HG02981 (cell line): ENCODE measurements around the gene KIAA1614.

Experiments
- ATAC-seq: cut with Tn5 transposase; IDR thresholded peaks from one replicate; pipeline ENCODE4 v1.9.1; 2021; ENCODE audit warnings: mild to moderate bottlenecking, moderate library complexity; ENCODE audit not compliant: unreplicated experiment

KIAA1614 gene

DNA sequence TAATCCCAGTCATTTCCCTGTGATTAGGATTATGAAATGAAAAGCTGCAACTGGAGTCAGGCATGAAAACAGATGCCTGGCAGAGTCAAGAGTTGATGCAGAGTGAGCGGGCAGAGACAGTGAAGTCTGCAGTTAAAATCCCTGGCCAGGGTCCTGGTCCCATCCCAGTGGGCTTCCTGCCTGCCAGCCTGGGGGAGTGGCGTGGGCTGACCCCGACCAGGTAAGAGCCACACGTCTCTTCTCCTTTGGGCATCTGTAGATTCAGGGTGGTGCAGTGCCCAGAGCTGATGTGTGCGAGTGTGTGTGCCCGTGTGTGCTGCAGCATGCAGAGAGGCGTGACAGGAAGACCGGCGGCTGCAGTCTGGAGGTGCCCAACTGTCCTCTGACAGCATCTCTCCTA, 6.2 kb upstream of the KIAA1614 start:
- ATAC-seq = no peak

GRCh38 chr1:180907313-180908055, 5.2 kb upstream of the KIAA1614 start:
- no peak for ATAC-seq

DNA sequence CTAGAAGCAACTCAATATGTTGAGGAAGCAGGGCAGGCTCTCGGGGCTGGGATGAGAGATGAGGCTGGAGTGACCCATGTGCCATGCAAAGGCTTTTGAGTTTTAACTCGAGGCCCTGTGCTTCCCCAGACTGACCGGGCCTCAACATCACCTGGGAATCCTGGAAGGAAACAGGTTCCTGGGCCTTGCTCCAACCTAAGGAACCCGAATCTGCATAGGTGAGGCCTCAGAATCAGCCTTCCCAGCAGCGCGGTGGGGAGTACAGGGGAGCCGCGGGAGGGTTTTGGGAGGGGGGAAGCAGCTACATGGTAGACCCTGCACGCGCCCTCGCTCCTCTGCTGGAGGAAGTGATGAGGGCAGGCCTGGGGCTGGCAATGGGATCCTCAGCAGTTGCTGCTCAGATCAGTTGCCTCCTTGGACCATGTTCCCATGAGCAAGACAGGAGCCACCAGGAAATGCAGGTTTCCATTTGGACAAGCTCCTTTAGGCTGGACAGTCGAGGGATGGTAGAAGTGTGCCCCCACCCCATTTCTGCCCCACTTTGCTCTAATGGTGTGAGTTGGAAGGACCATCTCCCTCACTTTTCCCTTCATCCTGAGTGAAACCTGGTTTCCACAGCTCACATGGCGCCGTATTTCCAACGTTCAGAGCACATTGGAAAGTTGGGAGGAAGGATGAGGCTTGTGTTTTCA, 4.5 kb upstream of the KIAA1614 start:
- no peak for ATAC-seq

DNA sequence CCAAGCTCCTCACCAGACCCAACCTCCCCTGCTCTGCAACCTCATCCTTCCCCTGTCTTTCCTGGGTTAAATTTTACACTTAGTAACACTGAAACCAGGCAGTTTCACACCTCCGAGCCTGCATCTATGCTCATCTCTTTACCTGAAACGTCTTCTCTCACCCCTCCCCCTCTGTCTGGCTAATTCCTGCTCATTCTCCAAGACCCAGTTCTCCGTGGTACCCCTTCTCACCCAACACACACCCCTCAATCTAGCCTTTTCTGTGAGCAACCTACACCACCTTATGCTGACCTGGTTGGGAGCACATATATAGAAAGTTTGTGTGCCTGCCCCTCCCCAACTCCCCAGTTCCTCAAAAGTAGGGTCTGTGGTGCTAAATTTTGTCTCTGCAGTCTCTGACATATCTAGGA, 3.7 kb upstream of the KIAA1614 start:
- ATAC-seq = peak; percentile 26

GRCh38 chr1:180909462-180909976, 3.2 kb upstream of the KIAA1614 start:
- ATAC-seq = peak; percentile 57

- ATAC-seq = no peak
Observed at GRCh38 chr1:180911640-180912191, 981 bp upstream of the KIAA1614 start.

- no peak for ATAC-seq
Observed at GRCh38 chr1:180912211-180912800, 391 bp upstream of the KIAA1614 start.

DNA sequence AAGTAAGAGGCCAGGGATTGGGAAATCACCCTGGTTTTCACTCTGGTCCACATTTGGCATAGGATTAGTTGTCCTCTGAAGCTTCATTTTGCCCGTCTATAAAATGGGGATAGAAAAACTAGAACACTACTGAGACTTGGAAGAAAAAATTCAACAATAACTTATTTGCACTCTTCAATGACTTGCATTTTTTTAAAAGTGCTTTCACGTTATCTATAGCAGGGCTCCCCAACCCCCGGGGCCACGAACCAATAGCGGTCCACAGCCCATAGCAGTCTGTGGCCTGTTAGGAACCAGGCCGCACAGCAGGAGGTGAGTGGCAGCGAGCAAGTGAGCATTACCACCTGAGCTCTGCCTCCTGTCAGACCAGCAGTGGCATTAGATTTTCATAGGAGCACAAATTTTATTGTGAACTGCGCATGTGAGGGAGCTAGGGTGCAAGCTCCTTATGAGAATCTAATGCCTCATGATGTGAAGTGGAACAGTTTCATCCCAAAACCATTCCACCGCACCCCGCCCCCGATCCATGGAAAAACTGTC, 2.8 kb downstream of the KIAA1614 start:
- ATAC-seq = no peak

- ATAC-seq = no peak
Observed at GRCh38 chr1:180916012-180916770, 3.5 kb downstream of the KIAA1614 start.

GRCh38 chr1:180916771-180917170, 4.1 kb downstream of the KIAA1614 start:
- no peak for ATAC-seq

DNA sequence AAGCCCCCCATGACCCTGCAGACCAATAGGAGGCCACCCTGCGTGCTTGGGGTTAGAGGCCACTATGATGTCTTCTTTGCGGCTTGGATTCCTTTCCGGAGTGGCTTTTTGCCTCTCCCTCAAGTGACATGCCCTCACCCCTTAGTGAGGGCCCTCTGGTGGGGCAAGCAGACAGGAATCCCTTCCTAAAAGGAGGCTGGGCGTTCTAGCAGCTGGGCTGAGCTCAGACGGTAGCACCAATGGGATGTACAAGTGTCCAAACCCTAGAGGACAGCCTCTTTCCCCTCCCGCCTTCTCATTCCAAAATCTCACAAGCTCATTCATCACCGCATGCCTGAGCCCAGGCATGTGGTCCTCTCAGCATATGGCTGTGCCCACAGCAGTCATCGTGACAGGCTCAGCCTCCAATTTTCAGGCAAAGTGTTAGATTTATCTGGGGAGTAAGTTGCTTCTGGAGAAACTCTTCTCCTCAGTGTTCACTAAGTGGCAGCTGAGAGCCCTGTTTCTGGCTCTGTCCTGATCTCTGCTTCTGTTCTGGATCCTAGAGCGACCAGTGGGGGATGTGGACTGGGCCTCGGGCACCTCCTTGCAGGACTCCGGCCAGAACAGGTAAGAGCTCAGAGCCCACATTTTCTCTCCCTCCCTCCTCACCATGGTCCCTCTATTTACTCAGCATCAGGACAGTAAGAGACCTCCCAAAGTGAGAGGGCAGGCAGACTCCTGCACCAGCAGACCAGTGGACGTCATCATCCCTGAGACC, 4.8 kb downstream of the KIAA1614 start:
- ATAC-seq = no peak

GRCh38 chr1:180918519-180918918, 5.8 kb downstream of the KIAA1614 start:
- no peak for ATAC-seq

GRCh38 chr1:180919183-180919700, 6.5 kb downstream of the KIAA1614 start:
- ATAC-seq = no peak

DNA sequence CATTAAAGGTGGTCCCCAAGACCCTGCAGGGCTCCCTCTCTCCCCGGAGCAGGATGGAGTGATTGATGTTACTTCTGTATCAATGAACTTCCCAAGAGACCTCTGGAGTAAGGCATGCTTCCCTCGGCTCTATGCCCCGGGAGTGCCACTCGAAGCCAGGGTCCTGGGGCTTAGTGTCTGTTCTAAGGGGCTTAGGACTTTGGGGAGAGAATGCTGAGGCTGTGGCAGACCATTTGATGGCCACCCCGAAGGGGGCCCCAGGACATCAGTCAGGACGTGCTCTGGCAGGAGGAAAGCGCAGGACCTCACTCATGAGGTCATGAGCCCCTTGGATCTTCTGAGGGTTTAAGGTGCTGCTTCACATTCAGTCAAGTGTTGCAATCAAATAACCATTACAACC, 7.5 kb downstream of the KIAA1614 start:
- no peak for ATAC-seq

DNA sequence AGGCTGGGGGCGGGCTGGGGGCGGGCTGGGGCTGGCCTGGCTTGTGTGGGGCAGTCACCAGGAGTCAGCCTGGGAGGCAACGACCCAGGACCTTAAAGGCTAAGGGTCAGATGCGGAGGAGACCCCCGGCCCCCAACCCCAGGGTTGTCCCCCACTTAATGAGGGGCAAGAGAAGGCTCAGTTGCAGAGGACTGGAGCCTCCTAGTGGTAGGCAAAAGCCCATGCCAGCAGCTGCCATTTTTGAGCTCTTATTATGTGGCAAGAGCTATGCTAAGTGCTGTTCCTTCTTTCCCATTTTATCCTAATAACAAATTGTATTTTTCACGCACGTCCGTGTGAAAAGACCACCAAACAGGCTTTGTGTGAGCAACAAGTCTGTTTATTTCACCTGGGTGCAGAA, 8.0 kb downstream of the KIAA1614 start:
- ATAC-seq = no peak

- ATAC-seq = no peak
Observed at GRCh38 chr1:180921386-180921785, 8.7 kb downstream of the KIAA1614 start.

GRCh38 chr1:180921891-180922630, 9.4 kb downstream of the KIAA1614 start:
- no peak for ATAC-seq

GRCh38 chr1:180922631-180923015, 9.9 kb downstream of the KIAA1614 start:
- no peak for ATAC-seq
